WTC11 (cell line): Measurements from ENCODE around the gene METTL21A.

ENCODE experiments used
- CREB1 ChIP-seq: sonication (generic); formaldehyde crosslinking; IDR thresholded peaks from 2 replicates; pipeline ENCODE4 v1.8.0; 2023; ENCODE audit warnings: mild to moderate bottlenecking, missing genetic modification reagents
- JUN ChIP-seq: sonication (generic); formaldehyde crosslinking; IDR thresholded peaks from 2 replicates; pipeline ENCODE4 v1.8.0; 2023; ENCODE audit warnings: mild to moderate bottlenecking, missing genetic modification reagents
- ZNF219 ChIP-seq: sonication (generic); formaldehyde crosslinking; IDR thresholded peaks from 2 replicates; pipeline ENCODE4 v1.8.0; 2023; ENCODE audit warnings: missing genetic modification reagents, mild to moderate bottlenecking, borderline replicate concordance
- ZNF317 ChIP-seq: sonication (generic); formaldehyde crosslinking; IDR thresholded peaks from 2 replicates; pipeline ENCODE4 v1.8.1; 2023; ENCODE audit warnings: low read depth, mild to moderate bottlenecking, moderate library complexity, missing genetic modification reagents, borderline replicate concordance
- TF ChIP-seq, protein P1 (sequence below): sonication (generic); formaldehyde crosslinking; IDR thresholded peaks from 2 replicates; pipeline ENCODE4 v1.8.1; 2023; ENCODE audit warnings: mild to moderate bottlenecking, missing genetic modification reagents, moderate library complexity
- TF ChIP-seq, protein P2 (sequence below): sonication (generic); formaldehyde crosslinking; IDR thresholded peaks from 2 replicates; pipeline ENCODE4 v1.8.1; 2023; ENCODE audit warnings: mild to moderate bottlenecking, missing genetic modification reagents, borderline replicate concordance
- TF ChIP-seq, protein P3 (sequence below): sonication (generic); formaldehyde crosslinking; conservative IDR thresholded peaks from 2 replicates; pipeline ENCODE4 v1.8.1; 2022; ENCODE audit warnings: mild to moderate bottlenecking, missing genetic modification reagents
- TF ChIP-seq, protein P4 (sequence below): fragments of 200-600 bp; IDR thresholded peaks from 2 replicates; pipeline ENCODE4 v1.8.0; 2022; ENCODE audit warnings: antibody characterized with exemption

DNA sequence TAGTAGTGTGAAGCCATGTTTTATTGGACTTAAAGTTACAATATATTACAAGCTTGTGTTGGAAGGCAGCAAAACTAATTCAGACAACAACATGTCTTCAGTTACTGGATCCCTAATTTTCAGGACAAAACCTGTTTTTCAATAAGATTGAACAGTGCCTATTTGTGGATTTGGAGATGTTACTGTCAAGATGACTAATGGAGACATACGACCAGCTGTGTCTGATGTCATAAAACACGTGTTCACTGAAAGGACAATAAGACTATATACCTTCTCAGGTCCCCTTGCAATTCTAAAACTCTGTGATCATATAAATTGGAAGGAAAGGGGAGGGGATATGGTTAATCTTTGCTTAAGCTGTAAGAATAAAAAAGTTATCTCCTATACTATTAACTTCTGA lies 21.7 kb downstream of the METTL21A start:
- TF ChIP-seq, protein P1, sequence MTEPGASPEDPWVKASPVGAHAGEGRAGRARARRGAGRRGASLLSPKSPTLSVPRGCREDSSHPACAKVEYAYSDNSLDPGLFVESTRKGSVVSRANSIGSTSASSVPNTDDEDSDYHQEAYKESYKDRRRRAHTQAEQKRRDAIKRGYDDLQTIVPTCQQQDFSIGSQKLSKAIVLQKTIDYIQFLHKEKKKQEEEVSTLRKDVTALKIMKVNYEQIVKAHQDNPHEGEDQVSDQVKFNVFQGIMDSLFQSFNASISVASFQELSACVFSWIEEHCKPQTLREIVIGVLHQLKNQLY (CRISPR knock-in tag) = no peak
- TF ChIP-seq JUN (CRISPR knock-in tag) (no peak), ZNF317 (CRISPR knock-in tag) (no peak), ZNF219 (CRISPR knock-in tag) (no peak), CREB1 (CRISPR knock-in tag) (no peak)
- TF ChIP-seq, protein P2, sequence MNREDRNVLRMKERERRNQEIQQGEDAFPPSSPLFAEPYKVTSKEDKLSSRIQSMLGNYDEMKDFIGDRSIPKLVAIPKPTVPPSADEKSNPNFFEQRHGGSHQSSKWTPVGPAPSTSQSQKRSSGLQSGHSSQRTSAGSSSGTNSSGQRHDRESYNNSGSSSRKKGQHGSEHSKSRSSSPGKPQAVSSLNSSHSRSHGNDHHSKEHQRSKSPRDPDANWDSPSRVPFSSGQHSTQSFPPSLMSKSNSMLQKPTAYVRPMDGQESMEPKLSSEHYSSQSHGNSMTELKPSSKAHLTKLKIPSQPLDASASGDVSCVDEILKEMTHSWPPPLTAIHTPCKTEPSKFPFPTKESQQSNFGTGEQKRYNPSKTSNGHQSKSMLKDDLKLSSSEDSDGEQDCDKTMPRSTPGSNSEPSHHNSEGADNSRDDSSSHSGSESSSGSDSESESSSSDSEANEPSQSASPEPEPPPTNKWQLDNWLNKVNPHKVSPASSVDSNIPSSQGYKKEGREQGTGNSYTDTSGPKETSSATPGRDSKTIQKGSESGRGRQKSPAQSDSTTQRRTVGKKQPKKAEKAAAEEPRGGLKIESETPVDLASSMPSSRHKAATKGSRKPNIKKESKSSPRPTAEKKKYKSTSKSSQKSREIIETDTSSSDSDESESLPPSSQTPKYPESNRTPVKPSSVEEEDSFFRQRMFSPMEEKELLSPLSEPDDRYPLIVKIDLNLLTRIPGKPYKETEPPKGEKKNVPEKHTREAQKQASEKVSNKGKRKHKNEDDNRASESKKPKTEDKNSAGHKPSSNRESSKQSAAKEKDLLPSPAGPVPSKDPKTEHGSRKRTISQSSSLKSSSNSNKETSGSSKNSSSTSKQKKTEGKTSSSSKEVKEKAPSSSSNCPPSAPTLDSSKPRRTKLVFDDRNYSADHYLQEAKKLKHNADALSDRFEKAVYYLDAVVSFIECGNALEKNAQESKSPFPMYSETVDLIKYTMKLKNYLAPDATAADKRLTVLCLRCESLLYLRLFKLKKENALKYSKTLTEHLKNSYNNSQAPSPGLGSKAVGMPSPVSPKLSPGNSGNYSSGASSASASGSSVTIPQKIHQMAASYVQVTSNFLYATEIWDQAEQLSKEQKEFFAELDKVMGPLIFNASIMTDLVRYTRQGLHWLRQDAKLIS (CRISPR knock-in tag) = no peak
- TF ChIP-seq, protein P3, sequence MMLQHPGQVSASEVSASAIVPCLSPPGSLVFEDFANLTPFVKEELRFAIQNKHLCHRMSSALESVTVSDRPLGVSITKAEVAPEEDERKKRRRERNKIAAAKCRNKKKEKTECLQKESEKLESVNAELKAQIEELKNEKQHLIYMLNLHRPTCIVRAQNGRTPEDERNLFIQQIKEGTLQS = no peak
- TF ChIP-seq, protein P4, sequence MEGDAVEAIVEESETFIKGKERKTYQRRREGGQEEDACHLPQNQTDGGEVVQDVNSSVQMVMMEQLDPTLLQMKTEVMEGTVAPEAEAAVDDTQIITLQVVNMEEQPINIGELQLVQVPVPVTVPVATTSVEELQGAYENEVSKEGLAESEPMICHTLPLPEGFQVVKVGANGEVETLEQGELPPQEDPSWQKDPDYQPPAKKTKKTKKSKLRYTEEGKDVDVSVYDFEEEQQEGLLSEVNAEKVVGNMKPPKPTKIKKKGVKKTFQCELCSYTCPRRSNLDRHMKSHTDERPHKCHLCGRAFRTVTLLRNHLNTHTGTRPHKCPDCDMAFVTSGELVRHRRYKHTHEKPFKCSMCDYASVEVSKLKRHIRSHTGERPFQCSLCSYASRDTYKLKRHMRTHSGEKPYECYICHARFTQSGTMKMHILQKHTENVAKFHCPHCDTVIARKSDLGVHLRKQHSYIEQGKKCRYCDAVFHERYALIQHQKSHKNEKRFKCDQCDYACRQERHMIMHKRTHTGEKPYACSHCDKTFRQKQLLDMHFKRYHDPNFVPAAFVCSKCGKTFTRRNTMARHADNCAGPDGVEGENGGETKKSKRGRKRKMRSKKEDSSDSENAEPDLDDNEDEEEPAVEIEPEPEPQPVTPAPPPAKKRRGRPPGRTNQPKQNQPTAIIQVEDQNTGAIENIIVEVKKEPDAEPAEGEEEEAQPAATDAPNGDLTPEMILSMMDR = no peak
